Liver (tissue), 9 donors: ENCODE data around the gene DDR2. TPM values are rescaled to one million over a fixed set of nuclear protein-coding genes. Genes with fewer than 3 reads are reported as not detected.

Source experiments
- DNase-seq: peaks from one replicate; pipeline ENCODE4 v3.0.0-alpha.2; 2017; ENCODE audit warnings: low spot score
- H3K27ac ChIP-seq, 2 donors: one replicate each; pipeline ENCODE4 v1.7.0; 2013; ENCODE audit warnings: inconsistent platforms in 2 of 2, low read length in 2 of 2, control low read depth in 1 of 2, low read depth in 1 of 2, mild to moderate bottlenecking in 1 of 2
- H3K27me3 ChIP-seq, 4 donors: one replicate each; pipeline versions ENCODE4 v1.6.1 to v1.7.0; 2013; ENCODE audit warnings: low read length in 3 of 4, inconsistent platforms in 1 of 4, mild to moderate bottlenecking in 1 of 4, moderate library complexity in 1 of 4; ENCODE audit not compliant: control insufficient read depth in 4 of 4, insufficient read depth in 4 of 4
- H3K36me3 ChIP-seq, 4 donors: one replicate each; pipeline versions ENCODE4 v1.6.1 to v1.7.0; 2013; ENCODE audit warnings: low read length in 3 of 4, mild to moderate bottlenecking in 3 of 4, low read depth in 1 of 4, moderate library complexity in 1 of 4; ENCODE audit not compliant: control insufficient read depth in 4 of 4, insufficient read depth in 3 of 4
- H3K4me1 ChIP-seq, 4 donors: one replicate each; pipeline versions ENCODE4 v1.6.1 to v1.7.0; 2013; ENCODE audit warnings: low read length in 3 of 4, mild to moderate bottlenecking in 3 of 4, moderate library complexity in 1 of 4; ENCODE audit not compliant: control insufficient read depth in 4 of 4, insufficient read depth in 4 of 4
- H3K4me3 ChIP-seq, 3 donors: one replicate each; pipeline versions ENCODE4 v1.6.1 to v1.7.0; 2013; ENCODE audit warnings: low read length in 3 of 3, control low read depth in 1 of 3, low read depth in 1 of 3, mild to moderate bottlenecking in 1 of 3
- H3K9ac ChIP-seq, 2 donors: one replicate each; pipeline ENCODE4 v1.7.0; 2013; ENCODE audit warnings: low read length in 2 of 2, mild to moderate bottlenecking in 2 of 2, moderate library complexity in 2 of 2, control low read depth in 1 of 2, low read depth in 1 of 2
- H3K9me3 ChIP-seq, 4 donors: one replicate each; pipeline versions ENCODE4 v1.6.1 to v1.7.0; 2013; ENCODE audit warnings: low read length in 3 of 4; ENCODE audit not compliant: control insufficient read depth in 4 of 4
- ATF3 ChIP-seq: IDR thresholded peaks from 2 replicates; pipeline ENCODE4 v1.6.1; 2016; ENCODE audit warnings: antibody characterized with exemption
- CTCF ChIP-seq: fragments of 150-350 bp; IDR thresholded peaks from 2 replicates; pipeline ENCODE4 v1.5.1; 2017; ENCODE audit warnings: improper control_type of control experiment, low read depth, low read length; ENCODE audit not compliant: missing input control
- EGR1 ChIP-seq, 2 donors: IDR thresholded peaks; 2 replicates each; pipeline ENCODE4 v1.6.1; 2016 to 2018; ENCODE audit warnings: antibody characterized with exemption in 2 of 2, low read depth in 2 of 2
- FOXA1 ChIP-seq: IDR thresholded peaks from 2 replicates; pipeline ENCODE4 v1.6.1; 2016; ENCODE audit warnings: antibody characterized with exemption
- FOXA2 ChIP-seq: IDR thresholded peaks from 2 replicates; pipeline ENCODE4 v1.6.1; 2016; ENCODE audit warnings: antibody characterized with exemption
- GABPA ChIP-seq, 2 donors: IDR thresholded peaks in 1 of 2; conservative IDR thresholded peaks in 1 of 2; 2 replicates each; pipeline ENCODE4 v1.6.1; 2016; ENCODE audit warnings: antibody characterized with exemption in 2 of 2, mild to moderate bottlenecking in 1 of 2, moderate library complexity in 1 of 2
- HNF4A ChIP-seq, 2 donors: conservative IDR thresholded peaks; 2 replicates each; pipeline ENCODE4 v1.6.1; 2016; ENCODE audit warnings: antibody characterized with exemption in 2 of 2, mild to moderate bottlenecking in 2 of 2
- HNF4G ChIP-seq: IDR thresholded peaks from 2 replicates; pipeline ENCODE4 v1.6.1; 2016; ENCODE audit warnings: antibody characterized with exemption
- JUND ChIP-seq, 2 donors: IDR thresholded peaks; 2 replicates each; pipeline ENCODE4 v1.6.1; 2016; ENCODE audit warnings: antibody characterized with exemption in 2 of 2
- MAX ChIP-seq: IDR thresholded peaks from 2 replicates; pipeline ENCODE4 v1.6.1; 2016; ENCODE audit warnings: antibody characterized with exemption
- NR2F2 ChIP-seq: IDR thresholded peaks from 2 replicates; pipeline ENCODE4 v1.6.1; 2016; ENCODE audit warnings: antibody characterized with exemption
- RAD21 ChIP-seq, 2 donors: IDR thresholded peaks; 2 replicates each; pipeline ENCODE4 v1.6.1; 2016; ENCODE audit warnings: antibody characterized with exemption in 2 of 2, mild to moderate bottlenecking in 2 of 2
- REST ChIP-seq: IDR thresholded peaks from 2 replicates; pipeline ENCODE4 v1.6.1; 2016; ENCODE audit warnings: antibody characterized with exemption, mild to moderate bottlenecking
- RXRA ChIP-seq, 2 donors: IDR thresholded peaks; 2 replicates each; pipeline ENCODE4 v1.6.1; 2017 to 2018; ENCODE audit warnings: antibody characterized with exemption in 2 of 2, mild to moderate bottlenecking in 1 of 2
- SP1 ChIP-seq: IDR thresholded peaks from 2 replicates; pipeline ENCODE4 v1.6.1; 2018; ENCODE audit warnings: antibody characterized with exemption, mild to moderate bottlenecking
- TAF1 ChIP-seq: conservative IDR thresholded peaks from 2 replicates; pipeline ENCODE4 v1.6.1; 2016; ENCODE audit warnings: antibody characterized with exemption, mild to moderate bottlenecking
- YY1 ChIP-seq: IDR thresholded peaks from 2 replicates; pipeline ENCODE4 v1.6.1; 2016; ENCODE audit warnings: antibody characterized with exemption, mild to moderate bottlenecking
- ZBTB33 ChIP-seq: IDR thresholded peaks from 2 replicates; pipeline ENCODE4 v1.6.1; 2016; ENCODE audit warnings: antibody characterized with exemption
- WGBS: extraction: QIAGEN DNeasy Blood & Tissue Kit; methylation state at CpG from one replicate; pipeline ENCODE4 v1.1.7; 2013; 5-methylcytosine and 5-hydroxymethylcytosine counted together
- polyA plus RNA-seq, 2 donors: library from polyadenylated mRNA; stranded (reverse) in 1 of 2; unstranded in 1 of 2; fragments of 200-250 nt in 1 of 2; fragments of >200 nt in 1 of 2; fragmentation: Nextera tagmentation in 1 of 2; extraction: Ambion mirVana in 1 of 2; gene quantifications; one replicate each; pipeline versions ENCODE4 v1.2.1 to v1.2.3, GENCODE V29; 2013 to 2015
- total RNA-seq, 2 donors: library from RNA; depleted of rRNA; stranded (reverse); fragments of >200 nt; gene quantifications; one replicate each; pipeline ENCODE4 v1.2.3, GENCODE V29; 2014
- donor health status: healthy.
- donor health status: healthy.
- donor health status: healthy.
- donor health status: healthy.
- donor health status: healthy.

The DDR2 gene
- total and polyA plus RNA-seq, 4 donors = 1.2 to 6.4 (median 2.1) TPM

GRCh38 chr1:162679298-162679697, 47.0 kb downstream of the DDR2 start:
- Histone ChIP-seq H3K36me3 (no peaks in the 10 kb centered on the region), H3K9me3 (no peaks in the 10 kb centered on the region), H3K4me1 (peaks cover 9 to 16% (median 13%) of the 10 kb centered on the region in 4 donors), H3K27me3 (no peaks in the 10 kb centered on the region), H3K4me3 (no peak overlapping the region), H3K27ac (no peak overlapping the region), H3K9ac (no peak overlapping the region)
- 0% methylated on average over 1 of the region's 1 CpG for WGBS
- no peak for DNase-seq
- TF ChIP-seq GABPA (IDR thresholded peaks at IDR 0.05 in 1 of 2, conservative IDR thresholded peaks at IDR 0.05 in 1 of 2) (no peak), ATF3 (no peak), TAF1 (no peak), NR2F2 (no peak), MAX (no peak), RAD21 (IDR thresholded peaks at IDR 0.05) (no peak), HNF4A (conservative IDR thresholded peaks at IDR 0.05) (no peak), JUND (IDR thresholded peaks at IDR 0.05) (no peak), CTCF (no peak), REST (no peak), ZBTB33 (no peak), EGR1 (IDR thresholded peaks at IDR 0.05; ENCODE audit: low read depth in 2 of 2) (no peak), SP1 (no peak), RXRA (IDR thresholded peaks at IDR 0.05) (no peak), YY1 (no peak), FOXA1 (no peak), HNF4G (no peak), FOXA2 (no peak)
